HL-60 (cell line): ENCODE data around the gene RNF144A.

Source experiments
- DNase-seq, 2 experiments: peaks; one replicate each; pipeline ENCODE4 v3.0.0-alpha.2; 2010 to 2020; ENCODE audit warnings: low read depth in 1 of 2, low spot score in 1 of 2
- H3K27ac ChIP-seq: fragments of 250-450 bp; sonication (Bioruptor Pico); replicated peaks from 2 replicates; pipeline ENCODE4 v1.5.1; 2020; ENCODE audit warnings: mild to moderate bottlenecking, moderate library complexity
- H3K27me3 ChIP-seq: fragments of 250-450 bp; sonication (Bioruptor Pico); 2 replicates; pipeline ENCODE4 v1.5.1; 2021; ENCODE audit warnings: mild to moderate bottlenecking, moderate library complexity; ENCODE audit not compliant: insufficient read depth, poor library complexity, severe bottlenecking
- H3K4me3 ChIP-seq: replicated peaks from 2 replicates; pipeline ENCODE4 v1.5.1; 2011; ENCODE audit warnings: mild to moderate bottlenecking, control low read depth, low read length; ENCODE audit not compliant: insufficient read depth
- CTCF ChIP-seq: IDR thresholded peaks from one replicate; pipeline ENCODE4 v1.5.1; 2011; ENCODE audit warnings: low read length, control low read depth, inconsistent platforms; ENCODE audit not compliant: insufficient read depth
- GABPA ChIP-seq: IDR thresholded peaks from 2 replicates; pipeline ENCODE4 v1.6.1; 2012; ENCODE audit warnings: low read depth
- POLR2AphosphoS5 ChIP-seq: IDR thresholded peaks from 2 replicates; pipeline ENCODE4 v1.6.1; 2012; ENCODE audit warnings: low read depth
- SPI1 ChIP-seq: IDR thresholded peaks from 2 replicates; pipeline ENCODE4 v1.6.1; 2012; ENCODE audit warnings: low read depth, mild to moderate bottlenecking, borderline replicate concordance
- TF ChIP-seq, protein P1 (sequence below): IDR thresholded peaks from 2 replicates; pipeline ENCODE4 v1.6.1; 2012; ENCODE audit warnings: low read depth; ENCODE audit not compliant: insufficient replicate concordance

RNF144A gene

GRCh38 chr2:6908291-6908690 is 8.9 kb upstream of the RNF144A start:
- no peak for DNase-seq
- Histone ChIP-seq H3K27ac (no peak overlapping the region), H3K27me3 (no peaks in the 10 kb centered on the region), H3K4me3 (no peak overlapping the region)
- no peak for TF ChIP-seq CTCF
- TF ChIP-seq, protein P1, sequence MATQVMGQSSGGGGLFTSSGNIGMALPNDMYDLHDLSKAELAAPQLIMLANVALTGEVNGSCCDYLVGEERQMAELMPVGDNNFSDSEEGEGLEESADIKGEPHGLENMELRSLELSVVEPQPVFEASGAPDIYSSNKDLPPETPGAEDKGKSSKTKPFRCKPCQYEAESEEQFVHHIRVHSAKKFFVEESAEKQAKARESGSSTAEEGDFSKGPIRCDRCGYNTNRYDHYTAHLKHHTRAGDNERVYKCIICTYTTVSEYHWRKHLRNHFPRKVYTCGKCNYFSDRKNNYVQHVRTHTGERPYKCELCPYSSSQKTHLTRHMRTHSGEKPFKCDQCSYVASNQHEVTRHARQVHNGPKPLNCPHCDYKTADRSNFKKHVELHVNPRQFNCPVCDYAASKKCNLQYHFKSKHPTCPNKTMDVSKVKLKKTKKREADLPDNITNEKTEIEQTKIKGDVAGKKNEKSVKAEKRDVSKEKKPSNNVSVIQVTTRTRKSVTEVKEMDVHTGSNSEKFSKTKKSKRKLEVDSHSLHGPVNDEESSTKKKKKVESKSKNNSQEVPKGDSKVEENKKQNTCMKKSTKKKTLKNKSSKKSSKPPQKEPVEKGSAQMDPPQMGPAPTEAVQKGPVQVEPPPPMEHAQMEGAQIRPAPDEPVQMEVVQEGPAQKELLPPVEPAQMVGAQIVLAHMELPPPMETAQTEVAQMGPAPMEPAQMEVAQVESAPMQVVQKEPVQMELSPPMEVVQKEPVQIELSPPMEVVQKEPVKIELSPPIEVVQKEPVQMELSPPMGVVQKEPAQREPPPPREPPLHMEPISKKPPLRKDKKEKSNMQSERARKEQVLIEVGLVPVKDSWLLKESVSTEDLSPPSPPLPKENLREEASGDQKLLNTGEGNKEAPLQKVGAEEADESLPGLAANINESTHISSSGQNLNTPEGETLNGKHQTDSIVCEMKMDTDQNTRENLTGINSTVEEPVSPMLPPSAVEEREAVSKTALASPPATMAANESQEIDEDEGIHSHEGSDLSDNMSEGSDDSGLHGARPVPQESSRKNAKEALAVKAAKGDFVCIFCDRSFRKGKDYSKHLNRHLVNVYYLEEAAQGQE: no peak
- TF ChIP-seq GABPA: no peak
- TF ChIP-seq SPI1: no peak
- no peak for TF ChIP-seq POLR2AphosphoS5

GRCh38 chr2:6909431-6910385 is 7.5 kb upstream of the RNF144A start:
- Histone ChIP-seq H3K27me3 (no peaks in the 10 kb centered on the region), H3K27ac (peak overlapping the region; percentile 69), H3K4me3 (no peak overlapping the region)
- peak; percentile 92 for TF ChIP-seq SPI1
- no peak for TF ChIP-seq CTCF
- peak; percentile 79 for TF ChIP-seq POLR2AphosphoS5
- peak in 1 of 2 experiments; percentile 75 for DNase-seq

GRCh38 chr2:6911721-6912120 is 5.5 kb upstream of the RNF144A start:
- no peak overlapping the region for H3K27ac ChIP-seq
- H3K4me3 ChIP-seq: no peak overlapping the region
- TF ChIP-seq POLR2AphosphoS5 (no peak), GABPA (no peak), SPI1 (no peak), CTCF (no peak)
- TF ChIP-seq, protein P1: no peak
- H3K27me3 ChIP-seq: no peaks in the 10 kb centered on the region
- DNase-seq: no peak
